ENCODE measurements around the gene SEC14L1.

SEC14L1 gene

DNA sequence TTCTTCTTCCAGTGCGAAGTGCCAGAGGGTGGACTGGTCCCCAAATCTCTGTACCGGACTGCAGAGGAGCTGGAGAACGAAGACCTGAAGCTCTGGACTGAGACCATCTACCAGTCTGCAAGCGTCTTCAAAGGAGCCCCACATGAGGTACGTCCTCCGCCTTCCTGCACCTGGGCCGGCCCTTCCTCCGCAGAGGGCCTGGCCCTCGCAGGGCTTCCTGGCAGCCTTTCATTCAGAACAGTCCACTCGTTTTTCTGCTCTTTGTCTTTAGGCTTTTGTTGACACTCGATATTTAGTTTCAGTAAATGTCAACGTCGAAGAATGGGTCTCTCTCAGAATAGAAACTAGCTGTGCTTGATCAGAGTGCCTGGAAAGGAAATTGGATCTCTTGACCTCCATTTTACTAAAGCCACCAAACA lies 68.6 kb downstream of the SEC14L1 start:
- DNase-seq (ENCODE audit: insufficient read length, low spot score) (no peak), FAIRE-seq (no peak)
- TF ChIP-seq POLR2A (IDR thresholded peaks at IDR 0.05; ENCODE audit: low read depth, low read length), result no peak

GRCh38 chr17:77210331-77210730 lies 69.6 kb downstream of the SEC14L1 start:
- DNase-seq (ENCODE audit: insufficient read length, low spot score) (no peak), FAIRE-seq (no peak)
- no peak for TF ChIP-seq POLR2A (IDR thresholded peaks at IDR 0.05; ENCODE audit: low read depth, low read length)

DNA sequence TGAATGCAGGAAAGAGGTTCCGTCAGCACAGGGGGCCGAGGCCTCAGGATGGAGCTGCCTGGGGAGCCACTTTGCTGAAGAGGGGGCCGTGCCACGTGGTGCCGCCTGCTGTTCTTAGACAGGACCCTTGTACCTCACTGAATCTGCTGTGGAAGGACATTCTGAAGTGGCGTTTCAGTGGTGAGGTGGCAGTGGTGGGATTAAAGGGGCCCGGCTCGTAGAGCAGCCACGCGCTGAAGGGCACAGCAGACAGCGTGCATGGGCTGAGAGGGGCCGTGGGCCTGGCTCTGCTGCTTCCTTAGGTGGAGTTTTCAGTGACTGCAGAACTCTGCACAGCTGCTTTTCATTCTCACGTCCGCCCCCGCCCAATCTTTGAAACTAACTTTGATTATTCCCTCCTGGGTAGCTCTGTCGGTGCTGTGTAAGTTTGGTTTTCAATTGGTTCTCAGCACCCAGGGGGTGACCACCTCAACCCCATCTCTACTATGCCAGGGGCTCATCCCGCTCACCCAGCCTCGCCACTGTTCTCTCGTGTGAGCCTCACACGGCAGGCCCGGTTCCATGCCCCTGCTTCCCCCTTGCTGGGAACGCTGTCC lies 70.3 kb downstream of the SEC14L1 start:
- DNase-seq (ENCODE audit: insufficient read length, low spot score) (no peak), FAIRE-seq (no peak)
- TF ChIP-seq POLR2A (IDR thresholded peaks at IDR 0.05; ENCODE audit: low read depth, low read length), result no peak

- TF ChIP-seq POLR2A (IDR thresholded peaks at IDR 0.05; ENCODE audit: low read depth, low read length), result no peak
- FAIRE-seq (no peak), DNase-seq (ENCODE audit: insufficient read length, low spot score) (no peak)
These were observed 70.9 kb downstream of the SEC14L1 start for GRCh38 chr17:77211681-77212080.

DNA sequence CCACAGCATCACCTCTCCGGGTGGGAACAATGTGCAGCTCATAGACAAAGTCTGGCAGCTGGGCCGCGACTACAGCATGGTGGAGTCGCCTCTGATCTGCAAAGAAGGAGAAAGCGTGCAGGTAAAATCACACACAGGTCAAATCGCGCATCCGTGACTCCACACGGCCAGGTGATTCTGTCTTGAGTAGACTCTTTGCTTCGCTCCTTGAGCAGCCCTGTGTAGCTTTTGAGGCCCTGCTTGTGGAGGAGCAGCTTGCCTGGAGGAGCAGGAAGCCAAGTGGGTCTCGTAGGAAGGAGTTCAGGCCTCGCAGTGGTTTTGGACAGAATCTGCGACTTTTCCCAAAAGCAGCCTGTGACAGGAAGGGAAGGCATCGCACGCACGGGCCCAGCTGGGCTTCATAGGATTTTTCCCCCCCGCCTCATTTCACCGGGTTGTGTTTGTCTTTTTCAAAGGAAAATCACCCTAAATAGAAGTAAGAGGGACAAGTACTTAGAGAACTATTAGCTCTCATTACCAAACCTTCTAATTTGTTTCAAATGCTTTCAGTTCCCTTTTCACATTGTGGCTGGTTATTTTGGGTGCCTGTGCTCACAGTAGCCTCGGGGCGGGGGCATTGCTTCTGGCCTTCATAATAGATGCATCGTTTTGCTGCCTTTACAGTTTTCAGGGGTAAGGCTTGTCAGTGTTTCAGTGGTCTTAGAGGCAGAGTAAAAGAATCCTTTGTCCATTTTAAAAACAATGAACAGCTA lies 71.5 kb downstream of the SEC14L1 start:
- FAIRE-seq, result no peak
- no peak for TF ChIP-seq POLR2A (IDR thresholded peaks at IDR 0.05; ENCODE audit: low read depth, low read length)
- no peak for DNase-seq (ENCODE audit: insufficient read length, low spot score)

DNA sequence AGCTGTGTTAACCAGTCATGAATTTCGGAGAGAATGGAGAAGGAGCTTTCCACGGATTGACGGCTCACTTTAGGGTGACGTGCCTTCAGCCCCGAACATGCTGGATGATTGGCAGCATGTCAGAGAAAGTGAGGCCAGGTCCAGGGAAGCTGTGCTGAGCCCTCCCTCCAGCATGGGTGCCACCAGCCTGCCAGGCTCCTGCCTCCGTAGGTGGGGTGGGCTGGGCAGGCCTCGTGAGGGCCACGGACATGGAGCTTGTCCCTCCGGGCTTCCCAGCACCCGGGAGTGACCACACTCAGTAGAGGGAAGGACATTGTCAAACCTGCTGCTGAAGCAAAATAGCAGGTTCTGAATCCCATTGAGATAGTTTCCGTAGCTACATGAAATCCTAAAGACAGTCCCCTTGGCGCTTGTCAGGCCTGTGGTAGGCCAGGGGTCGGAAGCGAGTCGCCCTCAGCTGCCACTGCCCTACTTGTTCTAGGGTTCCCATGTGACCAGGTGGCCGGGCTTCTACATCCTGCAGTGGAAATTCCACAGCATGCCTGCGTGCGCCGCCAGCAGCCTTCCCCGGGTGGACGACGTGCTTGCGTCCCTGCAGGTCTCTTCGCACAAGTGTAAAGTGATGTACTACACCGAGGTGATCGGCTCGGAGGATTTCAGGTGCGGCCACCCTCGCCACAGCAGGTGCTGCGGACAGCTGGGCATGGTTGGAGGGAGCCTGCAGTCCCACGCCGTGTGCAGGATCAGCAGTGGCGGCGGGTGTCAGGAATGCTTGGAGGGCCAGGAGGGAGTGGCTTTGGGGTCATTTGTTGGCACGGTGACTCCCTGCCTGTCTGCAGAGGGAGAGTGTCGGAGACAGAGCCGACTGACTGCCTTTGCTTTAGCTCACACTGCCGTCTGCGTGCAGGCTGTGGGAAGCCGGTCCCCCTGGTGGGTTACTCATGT lies 72.3 kb downstream of the SEC14L1 start:
- no peak for FAIRE-seq
- TF ChIP-seq POLR2A (IDR thresholded peaks at IDR 0.05; ENCODE audit: low read depth, low read length), result no peak
- DNase-seq (ENCODE audit: insufficient read length, low spot score), result no peak

- no peak for DNase-seq (ENCODE audit: insufficient read length, low spot score)
- no peak for FAIRE-seq
- TF ChIP-seq POLR2A (IDR thresholded peaks at IDR 0.05; ENCODE audit: low read depth, low read length), result no peak
These were observed 73.0 kb downstream of the SEC14L1 start for GRCh38 chr17:77213778-77214132.

DNA sequence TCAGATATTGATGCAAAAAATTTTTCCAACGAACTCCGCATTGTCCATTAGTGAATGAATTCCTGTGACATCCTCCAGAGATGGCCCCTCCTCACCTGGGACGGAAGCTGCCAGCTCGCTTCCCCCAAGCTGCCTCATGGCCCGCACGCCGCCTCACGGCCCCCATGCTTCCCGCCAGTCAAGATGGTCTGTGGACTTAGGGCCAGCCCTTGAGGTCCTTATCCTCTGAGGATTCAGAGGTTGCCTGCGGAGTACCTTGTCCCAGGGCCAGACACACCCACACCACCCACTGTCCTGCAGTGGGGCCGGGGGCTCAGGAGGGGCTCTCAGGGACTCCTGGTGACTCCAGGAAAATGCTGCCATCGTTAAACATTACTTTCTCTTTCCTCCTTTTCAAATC lies 73.6 kb downstream of the SEC14L1 start:
- FAIRE-seq (no peak), DNase-seq (ENCODE audit: insufficient read length, low spot score) (no peak)
- no peak for TF ChIP-seq POLR2A (IDR thresholded peaks at IDR 0.05; ENCODE audit: low read depth, low read length)

DNA sequence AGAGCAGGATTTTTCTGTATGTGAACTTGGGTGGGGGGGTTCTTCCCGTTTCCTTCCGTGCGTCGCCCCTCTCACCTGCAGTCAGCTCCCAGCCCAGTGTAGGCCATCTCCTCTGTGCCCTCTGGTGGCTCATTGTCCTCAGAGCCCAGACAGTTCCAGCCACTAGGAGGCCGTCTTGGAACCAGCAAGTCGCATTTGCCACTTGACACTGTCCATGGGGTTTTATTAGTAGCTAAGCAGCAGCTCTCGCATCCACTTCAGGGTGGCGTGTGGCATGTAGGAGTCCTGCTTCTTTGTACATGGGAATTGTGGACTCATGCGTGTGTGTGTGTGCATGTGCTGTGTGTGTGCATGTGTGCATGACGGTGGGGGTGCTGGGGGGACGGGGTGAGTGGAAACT lies 74.0 kb downstream of the SEC14L1 start:
- TF ChIP-seq POLR2A (IDR thresholded peaks at IDR 0.05; ENCODE audit: low read depth, low read length), result no peak
- FAIRE-seq, result no peak
- no peak for DNase-seq (ENCODE audit: insufficient read length, low spot score)

DNA sequence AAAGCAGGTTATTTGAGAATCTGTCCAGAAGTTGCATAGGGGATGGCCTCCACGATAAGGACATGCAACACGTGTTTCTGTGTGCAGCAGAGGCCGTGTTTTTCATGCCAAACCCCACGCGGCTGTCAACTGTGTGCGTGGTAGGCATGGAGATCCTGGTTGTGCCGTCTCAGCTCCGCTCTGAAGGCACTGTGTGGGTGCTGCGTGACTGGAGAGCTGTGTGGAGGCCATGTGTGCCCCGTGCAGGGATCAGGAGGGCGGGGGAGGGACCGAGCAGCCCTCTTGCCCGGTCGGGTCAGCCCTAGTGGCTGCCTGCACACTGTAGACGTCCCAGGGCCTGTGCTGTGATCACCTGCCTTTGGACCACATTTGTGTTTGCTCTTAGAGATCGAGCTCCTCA lies 74.5 kb downstream of the SEC14L1 start:
- no peak for DNase-seq (ENCODE audit: insufficient read length, low spot score)
- TF ChIP-seq POLR2A (IDR thresholded peaks at IDR 0.05; ENCODE audit: low read depth, low read length), result no peak
- no peak for FAIRE-seq

DNA sequence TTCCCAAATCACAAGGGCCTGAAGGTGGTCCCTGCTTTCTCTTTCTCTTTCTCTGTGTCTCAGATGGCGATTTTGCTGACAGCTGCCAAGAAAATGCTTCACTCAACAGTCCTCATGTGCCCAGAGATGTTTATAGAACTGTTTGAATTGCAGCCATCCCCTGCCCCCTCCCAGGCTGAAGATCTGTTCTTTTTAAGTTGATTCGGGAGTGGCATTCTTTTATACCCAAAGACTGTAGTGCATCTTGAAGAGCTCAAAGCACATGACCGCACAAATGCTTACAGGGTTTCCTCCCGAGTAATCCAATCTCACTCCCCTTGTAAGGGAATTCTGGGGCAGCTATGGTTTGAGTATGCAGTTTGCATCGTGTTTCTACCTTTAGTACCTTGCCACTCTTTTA lies 75.7 kb downstream of the SEC14L1 start:
- no peak for TF ChIP-seq POLR2A (IDR thresholded peaks at IDR 0.05; ENCODE audit: low read depth, low read length)
- FAIRE-seq (no peak), DNase-seq (ENCODE audit: insufficient read length, low spot score) (no peak)

DNA sequence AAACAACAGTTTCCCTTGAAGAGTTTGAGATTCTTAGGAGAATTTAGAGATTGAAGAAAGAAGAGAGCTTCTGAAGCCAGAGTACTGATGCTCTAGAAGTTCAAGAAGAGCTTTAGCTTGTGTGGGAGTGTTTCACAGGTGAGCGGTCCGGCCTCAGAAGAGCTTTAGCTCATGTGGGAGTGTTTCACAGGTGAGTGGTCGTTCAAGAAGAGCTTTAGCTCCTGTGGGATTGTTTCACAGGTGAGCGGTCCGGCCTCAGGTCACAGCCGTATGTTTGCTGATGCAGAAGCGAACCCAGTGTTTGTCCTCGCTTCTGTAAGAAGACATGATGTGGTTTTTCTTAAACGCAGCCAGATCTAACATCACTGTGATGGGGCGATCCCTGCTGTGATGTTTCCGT lies 76.4 kb downstream of the SEC14L1 start:
- DNase-seq (ENCODE audit: insufficient read length, low spot score), result no peak
- TF ChIP-seq POLR2A (IDR thresholded peaks at IDR 0.05; ENCODE audit: low read depth, low read length), result no peak
- no peak for FAIRE-seq

DNA sequence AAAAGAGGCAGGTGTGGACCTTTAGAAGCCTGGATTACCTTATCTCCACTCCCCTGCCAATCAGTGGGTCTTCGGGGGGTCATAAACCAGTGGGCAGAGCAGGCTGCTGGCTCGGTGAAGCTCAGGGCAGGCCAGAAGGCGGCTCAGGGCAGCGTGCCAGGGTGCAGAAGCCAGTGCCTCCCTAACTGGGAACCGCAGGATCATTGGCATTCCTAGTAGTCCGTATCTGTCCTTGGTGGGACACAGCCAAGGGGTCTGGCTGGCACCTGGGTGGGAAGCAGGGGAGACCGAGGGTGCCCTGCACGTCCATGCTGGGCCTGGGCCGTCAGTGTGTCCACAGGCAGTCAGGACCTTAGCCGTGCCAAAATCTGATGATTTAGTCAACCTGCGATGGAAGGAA lies 76.8 kb downstream of the SEC14L1 start:
- TF ChIP-seq POLR2A (IDR thresholded peaks at IDR 0.05; ENCODE audit: low read depth, low read length), result no peak
- DNase-seq (ENCODE audit: insufficient read length, low spot score), result no peak
- FAIRE-seq, result no peak

GRCh38 chr17:77218902-77219301 lies 78.1 kb downstream of the SEC14L1 start:
- no peak for TF ChIP-seq POLR2A (IDR thresholded peaks at IDR 0.05; ENCODE audit: low read depth, low read length)
- DNase-seq (ENCODE audit: insufficient read length, low spot score) (no peak), FAIRE-seq (no peak)

All from H54 (cell line).